Dedifferentiated amniotic fluid mesenchymal stem cell (primary cell): ENCODE results near the gene ABCG2.
A peak's percentile ranks its signal among the peaks of the same experiment; 100 is the strongest.
"Not testable (repeated sequence)": the region's sequence is repeated elsewhere in the genome, so short reads cannot be mapped to it uniquely, and the experiment has no call there.

Experiments used
- DNase-seq: peaks from one replicate; pipeline ENCODE4 v3.0.0-alpha.2; 2016; ENCODE audit errors: extremely low spot score

ABCG2 gene

DNA sequence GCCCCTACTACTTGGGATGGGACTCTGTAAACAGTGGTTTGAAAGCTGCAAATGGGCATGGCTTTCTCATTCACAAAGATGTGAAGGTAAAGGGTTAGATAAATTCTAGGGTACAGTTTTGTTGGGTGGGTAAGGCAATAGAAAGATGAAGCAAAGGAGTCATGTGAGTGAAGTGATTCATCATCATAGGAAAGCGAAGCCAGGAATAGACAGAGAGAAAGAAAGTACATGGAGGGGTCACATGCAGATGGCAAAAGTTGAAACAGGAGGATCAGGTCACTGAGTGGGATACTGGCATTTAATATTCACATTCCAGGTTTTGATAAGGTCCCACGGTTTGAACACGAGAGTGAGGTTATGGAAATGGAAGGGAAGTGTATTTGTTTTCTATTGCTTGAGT, 8.2 kb upstream of the ABCG2 start:
- no peak for DNase-seq

DNA sequence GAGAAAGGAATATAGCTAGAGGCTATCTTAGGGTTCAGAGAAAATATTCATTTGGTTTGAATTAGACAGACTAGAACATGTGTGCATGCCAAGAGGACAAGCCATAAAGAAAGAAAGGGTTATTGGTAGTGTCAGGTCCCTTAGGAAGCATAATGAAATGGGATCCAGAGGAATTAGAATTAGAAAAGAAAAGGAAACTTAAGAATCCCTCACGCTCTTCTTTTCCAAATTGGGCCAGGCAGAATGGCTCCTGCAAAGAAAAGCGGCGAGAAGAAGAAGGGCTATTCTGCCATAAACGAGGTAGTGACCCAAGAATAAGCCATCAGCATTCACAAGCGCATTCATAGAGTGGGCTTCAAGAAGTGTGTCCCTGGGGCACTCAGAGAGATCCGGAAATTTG, 4.9 kb upstream of the ABCG2 start:
- DNase-seq: no peak

DNA sequence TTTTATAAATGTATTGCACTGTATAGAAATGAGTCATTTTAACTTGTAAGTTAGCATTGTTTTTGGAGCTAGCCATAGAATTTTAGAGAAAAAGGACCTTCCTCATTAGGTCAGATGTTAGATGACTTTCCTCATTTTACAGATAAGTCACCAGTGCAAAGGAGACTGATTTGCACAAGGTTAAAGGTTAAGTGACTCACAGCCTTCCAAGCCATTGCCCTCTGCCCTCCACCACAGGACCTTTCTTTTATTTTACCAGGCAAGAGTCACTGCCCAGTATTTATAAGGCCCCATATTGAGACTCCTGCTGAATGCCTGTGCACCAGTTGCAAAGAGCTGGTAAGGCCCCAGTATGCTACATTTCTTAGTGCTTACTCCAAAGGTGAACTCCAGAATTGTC, 4.2 kb upstream of the ABCG2 start:
- DNase-seq: no peak

DNA sequence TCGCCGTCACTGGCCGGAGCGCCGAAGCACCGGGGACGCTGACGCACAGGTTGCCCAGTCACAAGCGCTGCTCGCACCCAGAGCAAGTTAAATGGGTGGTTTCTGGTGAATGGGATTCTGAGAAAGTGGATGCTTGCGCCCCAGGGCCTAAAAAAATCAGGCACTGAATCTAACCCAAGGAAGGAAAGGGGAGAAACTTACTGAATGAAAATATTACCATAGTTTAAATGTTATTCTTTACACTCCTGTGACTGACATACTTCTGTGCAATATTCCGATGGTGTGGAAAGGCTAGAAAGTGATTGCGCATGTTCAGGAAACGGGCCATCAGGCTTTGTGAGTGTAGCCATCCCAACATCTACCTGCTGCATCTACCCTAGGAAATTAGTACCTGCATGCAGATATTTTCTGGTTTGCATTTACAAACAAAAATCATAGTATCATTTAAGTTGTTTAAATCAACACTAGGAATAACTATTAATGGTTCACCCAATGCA, 838 bp upstream of the ABCG2 start:
- DNase-seq: no peak

DNA sequence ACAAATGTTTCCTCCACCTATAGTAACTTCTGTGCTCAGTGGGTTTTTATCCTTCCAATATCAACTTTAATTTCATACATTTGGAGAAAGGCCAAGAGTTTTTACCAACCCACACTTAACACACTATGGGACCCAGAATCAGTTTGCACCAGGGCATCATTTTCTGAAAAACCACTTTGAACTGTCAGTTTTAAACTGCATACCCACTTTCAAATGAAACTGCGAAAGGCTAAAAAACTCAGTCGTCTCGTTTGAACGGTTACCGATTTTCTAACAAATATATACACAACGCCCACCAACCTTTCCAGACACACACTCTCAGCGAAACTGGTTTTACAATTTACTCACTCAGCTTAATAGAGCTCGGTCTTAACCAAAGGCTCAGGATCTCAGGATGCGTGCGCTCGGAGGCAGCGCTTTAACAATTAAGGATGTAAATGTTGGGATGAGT, 376 bp downstream of the ABCG2 start:
- DNase-seq: no peak

DNA sequence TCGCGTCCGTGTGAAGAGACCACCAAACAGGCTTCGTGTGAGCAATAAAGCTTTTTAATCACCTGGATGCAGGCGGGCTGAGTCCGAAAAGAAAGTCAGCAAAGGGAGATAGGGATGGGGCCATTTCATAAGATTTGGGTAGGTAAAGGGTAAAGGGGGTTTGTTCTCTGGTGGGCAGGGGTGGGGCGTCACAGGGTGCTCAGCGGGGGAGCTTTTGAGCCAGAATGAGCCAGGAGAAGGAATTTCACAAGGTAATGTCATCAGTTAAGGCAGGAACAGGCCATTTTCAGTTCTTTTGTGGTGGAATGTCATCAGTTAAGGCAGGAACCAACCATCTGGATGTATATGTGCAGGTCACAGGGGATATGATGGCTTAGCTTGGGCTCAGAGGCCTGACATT, 6.1 kb downstream of the ABCG2 start:
- not testable (repeated sequence) for DNase-seq

DNA sequence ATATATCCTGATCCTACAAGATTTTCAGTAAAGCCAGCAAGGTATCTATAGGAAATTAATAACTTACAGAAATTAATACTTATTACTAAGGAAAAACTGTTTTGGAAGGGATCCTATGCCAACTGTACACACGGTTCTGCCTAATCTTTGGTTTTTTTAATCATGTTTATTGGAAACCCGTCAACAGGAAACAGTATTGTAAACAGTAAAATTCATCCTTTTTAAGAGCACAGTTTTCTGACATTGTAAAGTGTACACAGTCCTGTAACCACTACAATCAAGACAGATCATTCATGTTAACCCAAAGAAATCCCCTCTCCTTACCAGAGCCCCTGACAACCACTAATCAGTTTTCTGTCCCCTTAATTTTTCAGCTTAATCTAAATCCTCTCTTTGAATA, 9.9 kb downstream of the ABCG2 start:
- no peak for DNase-seq

DNA sequence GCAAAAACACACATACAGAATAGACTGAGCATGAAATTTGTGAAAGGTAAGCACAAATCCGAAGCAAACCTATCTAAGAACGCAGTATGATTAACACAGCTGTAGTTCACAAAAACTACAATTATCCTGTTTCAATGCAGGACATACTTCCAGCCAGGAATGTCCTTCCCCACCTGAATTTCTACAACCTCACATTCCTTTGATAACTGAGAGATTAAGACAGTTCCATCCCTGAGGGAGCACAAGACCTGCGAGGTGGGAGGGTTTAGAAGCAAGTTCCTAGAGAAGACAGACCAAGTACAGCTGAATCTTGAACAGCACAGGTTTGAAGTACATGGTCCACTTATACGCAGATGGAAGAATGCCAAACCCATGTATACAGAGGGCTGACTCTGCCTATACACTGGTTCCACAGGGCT, 10.6 kb downstream of the ABCG2 start:
- DNase-seq: no peak

DNA sequence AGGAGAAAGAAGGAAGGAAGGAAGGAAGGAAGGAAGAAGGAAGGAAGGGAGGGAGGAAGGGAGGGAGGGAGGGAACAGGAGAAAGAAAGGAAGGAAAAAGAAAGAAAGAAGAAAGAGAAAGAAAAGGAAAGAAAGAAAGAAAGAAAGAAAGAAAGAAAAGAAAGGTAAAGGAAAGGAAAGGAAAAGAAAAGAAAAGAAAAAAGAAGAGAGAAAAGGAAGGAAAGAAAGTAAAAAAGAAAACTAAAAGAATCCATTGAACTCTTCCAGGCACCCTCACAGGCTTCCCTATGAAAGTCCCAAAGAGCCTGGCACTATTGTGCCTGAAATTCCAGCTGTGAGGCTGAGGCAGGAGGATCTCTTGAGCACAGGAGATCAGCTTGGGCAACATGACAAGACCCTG, 11.5 kb downstream of the ABCG2 start:
- no peak for DNase-seq

DNA sequence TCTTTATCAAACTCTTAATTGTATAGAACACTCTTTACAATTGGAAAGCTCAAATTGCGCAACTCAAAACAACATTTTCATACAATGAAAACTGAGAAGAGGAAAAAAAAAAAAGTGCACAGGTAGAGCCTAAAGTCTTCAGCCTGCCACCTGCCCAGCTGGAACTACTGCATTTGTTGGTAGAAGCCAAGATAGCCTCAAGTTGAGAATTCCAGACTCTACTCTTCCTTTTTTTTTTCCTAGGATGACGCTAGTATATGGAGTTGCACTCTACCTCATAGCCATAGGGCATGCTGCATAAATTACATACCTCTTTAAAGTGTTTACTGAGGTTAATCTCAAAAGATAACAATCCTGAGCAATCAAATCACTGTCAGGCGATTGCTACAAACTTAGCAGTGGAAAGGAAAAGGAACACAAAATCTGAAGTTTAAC, 13.6 kb downstream of the ABCG2 start:
- no peak for DNase-seq

DNA sequence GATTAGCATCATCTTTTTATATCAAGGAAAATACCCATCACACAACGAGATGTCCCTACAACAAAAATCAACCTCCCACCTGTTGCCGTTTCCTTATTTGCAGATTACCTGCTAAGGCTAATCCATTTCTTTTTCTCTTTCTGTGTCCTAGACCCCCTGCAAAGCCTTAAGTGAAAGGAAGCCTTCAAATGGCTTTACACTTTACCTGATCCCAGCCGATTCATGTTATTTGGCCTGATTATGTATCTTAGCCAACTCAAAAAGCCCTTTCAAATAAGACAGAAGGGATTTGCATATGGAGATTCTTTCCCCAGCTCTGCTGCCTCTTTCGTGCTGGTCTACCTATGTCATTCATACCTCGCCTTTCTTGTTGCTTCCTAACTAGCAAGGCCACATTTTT, 14.4 kb downstream of the ABCG2 start:
- DNase-seq: no peak

DNA sequence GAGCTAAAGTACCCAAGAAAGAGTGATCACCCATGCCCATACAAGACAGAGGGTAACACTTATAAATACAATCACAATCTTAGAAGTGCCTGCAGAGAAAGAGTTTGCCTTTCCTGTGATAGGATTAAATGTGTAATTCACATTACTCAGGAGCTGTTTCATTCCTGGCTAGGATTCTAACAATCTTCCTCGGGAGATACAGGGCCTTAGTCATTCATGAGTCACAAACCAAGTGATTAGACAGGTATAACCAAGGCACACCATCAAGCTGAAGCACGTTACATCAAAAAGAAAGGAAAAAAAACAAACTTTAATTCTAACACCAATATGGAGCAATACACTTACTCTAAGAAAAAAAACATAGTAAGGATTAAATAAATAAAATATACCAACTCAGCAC, 14.9 kb downstream of the ABCG2 start:
- no peak for DNase-seq

DNA sequence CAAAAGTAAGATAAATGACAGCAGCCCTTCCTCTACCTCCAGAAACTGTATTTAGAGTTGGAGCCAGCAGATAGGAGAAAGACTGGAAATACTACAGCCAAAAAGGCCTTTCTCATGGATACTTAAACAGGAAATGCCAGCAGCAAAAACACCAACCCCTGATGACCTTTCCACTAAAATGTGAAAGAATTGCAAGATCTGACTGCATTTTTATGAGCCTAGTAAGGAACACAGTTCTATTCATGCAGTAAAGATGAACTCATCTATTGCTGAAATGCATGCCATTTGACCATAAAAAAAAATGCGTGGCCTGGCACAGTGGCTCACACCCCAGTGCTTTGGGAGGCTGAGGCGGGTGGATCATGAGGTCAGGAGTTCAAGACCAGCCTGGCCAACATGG, 19.9 kb downstream of the ABCG2 start:
- DNase-seq: peak; percentile 64

DNA sequence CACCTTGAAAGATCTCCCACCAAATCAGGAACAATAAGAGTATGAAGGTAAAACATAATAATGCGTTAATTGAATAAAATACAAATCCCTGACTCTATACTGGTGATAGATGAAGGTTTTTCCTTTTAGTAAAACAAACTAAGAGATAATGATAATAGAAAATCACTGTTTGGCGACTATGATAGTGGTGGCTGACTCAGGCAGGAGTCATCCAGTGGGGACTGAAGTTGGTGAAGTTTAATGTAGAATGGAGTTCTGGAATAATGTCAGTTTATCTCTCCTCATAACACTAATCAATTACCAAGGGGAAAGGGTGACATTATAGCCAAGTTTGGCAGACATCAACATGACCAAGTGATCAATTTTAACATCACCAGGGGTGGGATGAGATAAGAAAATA, 21.3 kb downstream of the ABCG2 start:
- DNase-seq: no peak

DNA sequence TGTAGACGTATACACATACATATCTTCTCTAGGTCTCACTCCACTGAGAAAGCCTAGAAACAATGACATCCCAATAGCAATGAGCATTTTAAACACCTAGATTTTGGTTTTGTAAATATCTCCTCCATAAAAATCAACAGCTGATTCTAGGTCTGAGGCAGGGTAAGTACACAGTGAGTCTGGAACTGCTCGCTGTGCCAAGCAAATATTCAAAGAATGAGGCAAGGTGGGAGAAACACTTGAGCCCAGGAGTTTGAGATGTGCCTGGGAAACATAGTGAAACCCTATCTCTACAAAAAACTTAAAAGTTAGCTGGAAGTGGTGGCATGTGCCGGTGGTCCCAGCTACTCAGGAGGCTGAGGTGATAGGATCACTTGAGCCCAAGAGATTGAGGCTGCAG, 22.2 kb downstream of the ABCG2 start:
- no peak for DNase-seq

DNA sequence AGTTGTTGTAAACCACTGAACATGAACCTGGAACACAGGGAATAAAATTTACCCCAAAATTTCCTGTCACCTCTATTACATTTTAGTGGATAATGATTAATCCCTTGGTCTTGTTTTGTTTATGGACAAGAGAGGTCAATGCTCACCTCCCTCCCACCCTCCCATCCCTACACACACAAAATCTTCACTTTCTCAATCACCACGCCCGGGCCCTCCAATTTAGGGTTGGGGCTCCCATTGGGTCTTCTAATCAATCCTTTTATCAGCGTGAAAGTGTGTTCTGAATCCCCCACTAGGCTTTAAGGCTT, 23.1 kb downstream of the ABCG2 start:
- DNase-seq: no peak

DNA sequence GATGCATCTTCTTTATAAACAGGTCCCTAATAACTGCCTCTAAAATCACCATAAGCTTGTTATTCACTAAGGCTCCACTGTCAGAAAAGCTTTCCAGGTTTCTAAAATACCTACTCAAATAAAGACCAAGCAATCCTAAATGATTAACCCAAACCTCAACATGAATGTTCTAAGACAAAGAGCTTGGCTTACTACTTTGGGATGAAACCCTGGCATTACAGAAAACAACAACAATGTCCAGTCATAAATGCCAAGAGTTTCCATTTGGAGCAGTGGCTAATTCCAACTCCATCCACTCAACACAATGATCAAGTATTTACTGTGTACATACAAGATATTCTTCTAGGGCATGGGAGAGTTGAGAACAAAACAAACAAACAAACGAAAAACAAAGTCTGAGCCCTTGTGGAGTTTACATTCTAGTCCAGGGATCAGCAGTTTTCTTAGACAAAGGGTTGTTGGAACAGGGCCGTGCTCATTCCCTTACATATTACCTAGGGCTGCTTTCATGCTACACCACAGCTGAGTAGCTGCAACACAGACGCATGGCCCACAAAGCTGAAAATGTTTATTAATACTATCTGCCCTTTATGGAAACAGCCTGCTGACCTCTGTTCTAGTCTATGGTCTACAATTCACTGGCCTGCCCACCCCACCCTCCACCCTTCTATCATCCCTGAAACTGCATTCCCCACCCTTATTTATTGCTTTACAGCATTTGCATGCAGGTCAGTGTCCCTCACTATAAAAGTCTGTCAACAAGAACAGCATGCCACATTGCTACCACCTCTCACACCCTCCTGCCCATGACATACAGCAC, 23.7 kb downstream of the ABCG2 start:
- DNase-seq: no peak

DNA sequence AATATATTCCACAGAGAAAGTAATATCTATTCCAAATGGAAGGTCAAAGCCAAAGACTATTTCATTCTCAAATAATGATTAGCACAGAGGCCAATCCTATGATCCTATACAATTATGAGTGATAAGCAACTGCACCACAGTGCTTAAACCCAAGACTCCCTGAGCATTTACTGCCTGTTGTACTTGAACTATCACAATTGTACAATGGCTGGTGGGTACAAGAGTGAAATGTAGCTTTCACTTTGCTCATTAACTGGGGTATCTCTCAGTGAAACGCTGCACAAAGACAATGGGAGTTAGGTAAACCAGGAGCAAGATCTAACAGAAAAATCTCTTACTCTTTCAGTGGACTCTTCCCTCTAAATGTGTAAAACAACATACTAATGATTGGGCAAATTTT, 24.3 kb downstream of the ABCG2 start:
- DNase-seq: no peak

DNA sequence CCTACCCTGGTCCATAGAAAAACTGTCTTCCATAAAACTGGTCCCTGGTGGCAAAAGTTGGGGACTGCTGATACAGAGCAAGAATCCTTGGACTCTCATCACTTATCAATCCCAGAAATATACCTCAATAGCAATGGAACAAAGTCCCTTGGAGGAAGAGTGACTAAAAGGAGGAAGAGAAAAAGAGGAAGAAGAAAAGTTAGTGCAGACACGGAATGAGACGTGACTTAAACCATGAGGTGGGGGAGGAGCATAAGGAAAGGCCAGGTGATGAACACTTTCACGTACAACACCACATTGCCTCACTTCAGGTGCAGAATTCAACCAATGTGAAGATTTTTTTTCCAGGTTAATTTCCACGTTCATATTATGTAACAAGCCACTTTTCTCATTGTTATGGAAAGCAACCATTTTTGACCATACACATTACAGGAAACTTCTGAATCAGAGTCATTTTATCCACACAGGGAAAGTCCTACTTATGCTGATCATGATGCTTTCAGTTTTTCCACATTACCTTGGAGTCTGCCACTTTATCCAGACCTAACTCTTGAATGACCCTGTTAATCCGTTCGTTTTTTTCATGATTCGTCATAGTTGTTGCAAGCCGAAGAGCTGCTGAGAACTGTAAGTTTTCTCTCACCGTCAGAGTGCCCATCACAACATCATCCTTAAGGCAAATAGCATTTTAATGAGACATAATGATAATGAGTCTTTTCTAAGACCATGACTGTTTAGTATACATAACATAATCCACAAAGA, 27.7 kb downstream of the ABCG2 start:
- no peak for DNase-seq

DNA sequence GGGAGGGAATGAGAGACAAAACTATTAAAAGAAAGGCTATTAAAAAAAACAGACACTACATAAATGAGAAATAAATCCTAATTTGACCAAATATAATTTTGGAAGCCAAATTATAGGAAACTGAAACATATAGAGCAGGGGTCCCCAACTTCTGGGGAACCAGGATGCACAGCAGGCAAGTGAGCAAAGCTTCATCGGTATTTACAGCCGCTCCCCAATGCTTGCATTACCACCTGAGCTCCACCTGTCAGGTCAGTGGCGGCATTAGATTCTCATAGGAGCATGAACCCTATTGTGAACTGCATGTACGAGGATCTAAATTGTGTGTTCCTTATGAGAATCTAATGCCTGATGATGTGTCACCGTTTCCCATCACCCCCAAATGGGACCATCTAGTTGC, 28.4 kb downstream of the ABCG2 start:
- no peak for DNase-seq

DNA sequence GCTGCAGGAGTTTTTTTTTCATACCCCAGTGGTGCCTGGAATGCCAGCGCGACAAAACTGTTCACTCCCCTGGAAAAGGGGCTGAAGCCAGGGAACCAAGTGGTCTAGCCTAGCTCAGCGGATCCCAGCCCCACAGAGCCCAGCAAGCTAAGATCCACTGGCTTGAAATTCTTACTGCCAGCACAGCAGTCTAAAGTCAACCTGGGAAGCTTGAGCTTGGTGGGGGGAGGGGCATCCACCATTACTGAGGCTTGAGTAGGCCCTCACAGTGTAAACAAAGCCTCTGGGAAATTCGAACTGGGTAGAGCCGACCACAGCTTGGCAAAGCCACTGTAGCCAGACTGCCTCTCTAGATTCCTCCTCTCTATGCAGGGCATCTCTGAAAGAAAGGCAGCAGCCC, 36.2 kb downstream of the ABCG2 start:
- DNase-seq: not testable (repeated sequence)

DNA sequence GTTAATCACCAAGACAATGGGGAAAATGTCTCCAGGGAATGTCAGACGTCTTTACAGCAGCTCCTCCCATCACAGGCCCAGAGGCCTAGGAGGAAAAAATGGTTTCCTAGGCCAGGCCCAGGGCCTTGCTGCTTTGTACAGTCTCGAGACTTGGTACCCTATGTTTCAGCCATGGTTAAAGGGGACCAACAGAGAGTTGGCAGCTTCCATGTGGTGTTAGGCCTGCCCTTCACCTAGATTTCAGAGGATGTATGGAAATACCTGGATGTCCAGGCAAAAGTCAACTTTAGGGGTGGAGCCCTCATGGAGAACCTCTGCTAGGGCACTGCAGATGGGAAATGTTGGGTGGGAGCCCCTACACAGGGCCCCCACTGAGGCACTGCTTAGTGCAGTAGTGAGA, 38.5 kb downstream of the ABCG2 start:
- no peak for DNase-seq

DNA sequence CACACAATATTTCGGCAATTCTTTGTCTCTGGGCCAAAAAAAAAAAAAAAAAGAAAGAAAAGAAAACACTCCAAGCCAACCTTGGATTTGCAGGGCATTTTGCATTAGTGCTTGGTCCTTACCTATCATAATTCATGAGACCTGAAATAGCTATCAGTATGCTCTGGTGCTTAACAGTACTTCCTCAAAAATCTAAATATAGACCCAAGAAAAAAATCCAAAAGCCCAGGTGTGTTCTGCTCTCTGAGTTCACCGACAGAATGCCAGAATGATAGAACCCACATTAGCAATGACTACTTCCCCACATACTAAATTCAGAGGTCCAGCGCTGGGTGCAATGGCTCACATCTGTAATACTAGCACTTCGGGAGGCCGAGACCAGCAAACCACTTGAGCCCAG, 42.9 kb downstream of the ABCG2 start:
- no peak for DNase-seq
